Measurements from ENCODE around the gene FMR1.

- TF ChIP-seq POLR2AphosphoS5 (IDR thresholded peaks at IDR 0.05; ENCODE audit: low read depth, low read length) (no peak), TAF1 (IDR thresholded peaks at IDR 0.05; ENCODE audit: borderline replicate concordance, insufficient read depth, low read length) (no peak), REST (IDR thresholded peaks at IDR 0.05; ENCODE audit: insufficient read depth in 1 of 2, low read depth in 2 of 2, low read length in 2 of 2) (no peak), FOXP2 (optimal IDR thresholded peaks at IDR 0.05; ENCODE audit: borderline replicate concordance, extremely low read depth, extremely low read length, insufficient read depth) (no peak), SIN3A (IDR thresholded peaks at IDR 0.05; ENCODE audit: borderline replicate concordance, insufficient read depth, low read length) (no peak)
Observed at GRCh38 chrX:147900349-147900748, 11.4 kb upstream of the FMR1 start.

Measured in PFSK-1 (cell line).